Epithelial cell of proximal tubule (primary cell): ENCODE measurements around the gene VANGL1. TPM values are rescaled to one million over a fixed set of nuclear protein-coding genes. Genes with fewer than 3 reads are reported as not detected.

Experiments used
- DNase-seq: peaks from one replicate; pipeline ENCODE4 v3.0.0-alpha.2; 2011; ENCODE audit warnings: low read depth
- H3K4me3 ChIP-seq: 2 replicates; pipeline ENCODE4 v1.5.1; 2011; ENCODE audit warnings: low read depth, mild to moderate bottlenecking, low read length
- CTCF ChIP-seq: conservative IDR thresholded peaks from 2 replicates; pipeline ENCODE4 v1.5.1; 2012; ENCODE audit warnings: low read depth, mild to moderate bottlenecking, low read length
- total RNA-seq: library from RNA; depleted of rRNA; stranded (reverse); fragments of >200 nt; gene quantifications from 2 replicates; pipeline ENCODE4 v1.2.3, GENCODE V29; 2015

Gene VANGL1
- total RNA-seq, 1 donor from 2014 or later = 16.1 TPM

DNA sequence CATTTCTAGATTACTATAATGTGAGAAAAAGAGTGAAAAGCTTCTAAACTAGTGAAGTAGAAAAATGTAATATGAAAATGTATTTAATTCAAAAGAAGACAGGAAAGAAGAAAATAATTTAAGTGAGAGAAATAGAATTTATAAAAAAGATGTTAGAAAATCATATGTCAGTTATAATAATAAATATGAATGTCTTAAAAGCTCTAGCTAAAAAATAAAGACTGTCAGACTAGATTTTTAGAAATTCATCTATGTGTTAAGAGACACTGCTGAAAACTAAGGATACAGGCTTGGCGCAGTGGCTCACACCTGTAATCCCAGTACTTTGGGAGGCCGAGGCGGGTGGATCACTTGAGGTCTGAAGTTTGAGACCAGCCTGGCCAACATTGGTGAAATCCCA is 37.3 kb upstream of the VANGL1 start:
- DNase-seq = no peak
- no peak for TF ChIP-seq CTCF
- H3K4me3 ChIP-seq = no peak overlapping the region

- DNase-seq = no peak
- no peak overlapping the region for H3K4me3 ChIP-seq
- no peak for TF ChIP-seq CTCF
Measured at GRCh38 chr1:115606305-115606704, 35.5 kb upstream of the VANGL1 start.

- no peak for DNase-seq
- no peak overlapping the region for H3K4me3 ChIP-seq
- TF ChIP-seq CTCF = no peak
Measured at GRCh38 chr1:115609021-115609420, 32.7 kb upstream of the VANGL1 start.

DNA sequence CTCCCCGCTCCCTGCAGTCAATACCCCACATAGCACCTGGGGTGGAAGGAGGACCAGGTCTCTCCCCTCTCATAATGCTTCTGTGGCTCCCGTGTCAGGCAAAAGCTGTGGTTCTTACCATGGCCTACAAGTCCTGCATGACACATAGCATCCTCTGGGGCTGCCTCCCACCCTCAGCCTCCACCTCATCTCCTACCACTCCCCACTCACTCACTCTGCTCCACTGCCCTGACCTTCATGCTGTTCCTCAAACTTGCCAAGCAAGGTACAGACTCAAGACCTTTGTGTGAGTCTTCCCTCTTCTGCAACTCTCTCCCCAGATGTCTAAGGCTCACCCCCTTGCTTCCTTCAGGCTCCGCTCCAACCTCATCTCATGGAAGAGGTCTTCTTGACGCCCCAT is 28.0 kb upstream of the VANGL1 start:
- no peak for TF ChIP-seq CTCF
- DNase-seq = no peak

DNA sequence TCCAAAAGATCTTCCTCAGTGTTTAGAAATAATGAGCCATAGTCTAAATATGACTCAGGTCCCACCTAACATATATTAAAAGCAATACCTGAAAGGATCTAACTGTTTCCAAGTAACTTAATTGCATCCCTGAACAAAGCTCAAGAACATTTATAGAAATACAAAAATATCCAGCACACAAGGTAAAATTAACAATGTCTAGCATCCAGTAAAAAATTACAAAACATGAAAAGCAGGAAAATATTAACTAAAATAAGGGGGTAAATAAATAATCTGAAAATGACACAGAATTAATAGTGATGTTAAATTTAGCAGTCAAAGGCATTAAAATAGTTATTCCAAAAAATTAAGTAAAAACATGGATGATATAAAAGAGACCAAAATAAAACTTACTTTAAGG is 21.3 kb upstream of the VANGL1 start:
- no peak overlapping the region for H3K4me3 ChIP-seq
- DNase-seq = no peak
- TF ChIP-seq CTCF = no peak

More for the DNA sequence above, 28.0 kb upstream of the VANGL1 start:
- no peak overlapping the region for H3K4me3 ChIP-seq

DNA sequence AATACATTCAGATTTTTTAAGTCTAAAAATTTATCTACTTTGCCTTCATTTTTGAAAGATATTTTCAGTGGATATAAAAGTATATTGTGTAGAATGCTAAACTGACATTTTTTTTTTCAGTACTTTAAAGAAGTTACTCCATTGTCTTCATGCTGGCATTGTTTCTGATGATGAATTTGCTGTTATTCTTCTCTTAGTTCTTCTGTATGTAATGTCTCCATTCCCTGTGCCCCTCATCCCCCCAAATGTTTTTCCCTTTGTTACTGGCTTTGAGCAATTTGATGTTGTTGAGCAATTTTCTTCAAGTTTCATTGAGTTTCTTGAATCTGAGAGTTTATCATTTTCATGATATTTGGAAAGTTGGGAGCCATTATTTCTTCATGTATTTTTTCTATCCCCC is 20.8 kb upstream of the VANGL1 start:
- TF ChIP-seq CTCF = no peak
- DNase-seq = no peak
- H3K4me3 ChIP-seq = no peak overlapping the region

DNA sequence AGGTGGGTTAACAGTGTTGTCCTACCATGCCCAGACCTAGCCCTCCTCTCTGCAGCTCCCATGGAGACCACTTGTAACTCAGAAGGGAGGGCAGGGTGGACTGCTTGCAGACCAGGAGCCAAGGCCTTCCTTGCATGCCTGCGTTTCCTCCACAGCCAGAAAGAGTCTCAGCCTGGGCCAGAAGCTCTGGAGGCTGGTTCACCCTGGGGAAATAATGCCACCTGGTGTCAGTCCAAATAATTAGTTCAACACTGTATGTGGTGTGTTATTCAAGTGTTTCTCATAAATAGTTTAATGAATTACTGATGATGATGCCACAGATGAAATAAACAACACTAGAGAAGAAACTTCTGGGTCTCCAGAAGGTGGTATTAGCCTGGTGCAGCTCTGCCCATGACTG is 16.9 kb upstream of the VANGL1 start:
- no peak overlapping the region for H3K4me3 ChIP-seq
- no peak for DNase-seq
- TF ChIP-seq CTCF = peak; percentile 39
